ENCODE data around the gene CRAMP1. TPM values are rescaled to one million over a fixed set of nuclear protein-coding genes. Genes with fewer than 3 reads are reported as not detected.
"Not testable (repeated sequence)": the region's sequence is repeated elsewhere in the genome, so short reads cannot be mapped to it uniquely, and the experiment has no call there.

CRAMP1 gene
- total RNA-seq, 1 experiment from 2014 or later: 5.9 TPM

DNA sequence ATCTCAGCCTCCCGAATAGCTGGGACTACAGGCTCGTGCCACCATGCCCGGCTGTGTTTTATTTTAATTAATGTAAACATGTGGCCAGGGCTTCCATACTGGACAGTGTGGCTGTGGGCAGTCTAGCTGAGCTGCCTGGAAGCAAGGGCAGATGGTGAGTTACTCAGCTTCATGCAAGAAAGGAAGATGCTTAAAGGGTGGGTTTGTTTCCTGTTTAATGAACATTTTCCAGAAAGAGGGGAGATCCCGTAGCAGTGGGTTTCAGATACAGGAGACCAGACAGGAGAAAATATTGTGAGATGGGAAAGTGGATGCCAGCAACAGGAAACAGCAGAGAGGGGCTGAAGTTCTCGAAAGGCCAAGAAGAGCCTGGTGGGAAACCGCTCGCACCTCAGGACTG is 101.2 kb downstream of the CRAMP1 start:
- no peak for DNase-seq (ENCODE audit: low read depth)

DNA sequence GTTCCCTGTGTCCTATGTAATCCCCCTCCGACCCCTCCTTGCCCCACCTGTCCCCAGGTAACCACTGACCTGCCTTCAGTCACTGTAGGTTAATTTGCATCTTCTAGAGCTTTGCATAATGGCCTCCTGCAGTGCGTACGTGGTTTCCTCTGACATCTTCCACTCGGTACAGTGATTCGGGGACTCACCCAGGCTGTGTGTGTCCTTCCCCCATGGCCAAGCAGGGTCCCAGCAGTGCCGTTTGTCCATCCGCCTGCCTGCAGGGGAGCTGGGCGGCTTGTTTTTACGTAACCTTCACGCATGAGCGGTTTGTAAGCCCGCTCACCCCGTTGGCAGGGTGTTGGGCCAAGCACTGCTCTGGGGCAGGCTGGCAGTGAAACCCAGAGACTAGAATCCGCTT is 101.8 kb downstream of the CRAMP1 start:
- DNase-seq (ENCODE audit: low read depth): no peak

DNA sequence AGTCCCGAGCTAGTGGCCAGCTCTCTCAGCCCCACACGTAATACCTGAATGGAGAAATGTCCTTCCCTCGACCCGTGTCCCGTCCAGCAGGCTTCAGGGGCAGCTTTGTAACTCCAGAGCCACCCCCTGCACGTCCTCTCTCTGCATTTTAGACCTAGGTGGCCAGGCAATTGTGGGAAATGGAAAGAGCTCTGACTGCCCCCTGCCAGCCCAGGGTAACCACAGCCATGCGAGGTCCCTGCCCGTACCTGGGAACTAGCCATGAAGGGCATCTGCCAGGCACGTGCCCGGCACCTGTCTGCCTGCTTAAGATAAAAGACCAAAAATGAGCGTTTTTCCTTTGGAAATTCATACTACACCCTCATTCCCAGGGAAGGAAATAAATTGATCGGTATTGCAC is 103.1 kb downstream of the CRAMP1 start:
- DNase-seq (ENCODE audit: low read depth): no peak

DNA sequence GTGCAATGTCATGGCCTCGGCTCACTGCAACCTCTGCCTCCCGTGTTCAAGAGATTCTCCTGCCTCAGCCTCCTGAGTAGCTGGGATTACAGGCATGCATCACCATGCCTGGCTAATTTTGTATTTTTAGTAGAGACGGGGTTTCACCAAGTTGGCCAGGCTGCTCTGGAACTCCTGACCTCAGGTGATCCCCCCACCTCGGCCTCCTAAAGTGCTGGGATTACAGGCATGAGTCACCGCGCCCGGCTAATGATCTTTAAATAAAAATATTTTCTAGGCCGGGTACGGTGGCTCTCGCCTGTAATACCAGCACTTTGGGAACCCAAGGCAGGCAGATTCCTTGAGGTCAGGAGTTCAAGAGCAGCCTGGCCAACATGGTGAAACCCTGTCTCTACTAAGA is 106.1 kb downstream of the CRAMP1 start:
- DNase-seq (ENCODE audit: low read depth): peak; percentile 46

DNA sequence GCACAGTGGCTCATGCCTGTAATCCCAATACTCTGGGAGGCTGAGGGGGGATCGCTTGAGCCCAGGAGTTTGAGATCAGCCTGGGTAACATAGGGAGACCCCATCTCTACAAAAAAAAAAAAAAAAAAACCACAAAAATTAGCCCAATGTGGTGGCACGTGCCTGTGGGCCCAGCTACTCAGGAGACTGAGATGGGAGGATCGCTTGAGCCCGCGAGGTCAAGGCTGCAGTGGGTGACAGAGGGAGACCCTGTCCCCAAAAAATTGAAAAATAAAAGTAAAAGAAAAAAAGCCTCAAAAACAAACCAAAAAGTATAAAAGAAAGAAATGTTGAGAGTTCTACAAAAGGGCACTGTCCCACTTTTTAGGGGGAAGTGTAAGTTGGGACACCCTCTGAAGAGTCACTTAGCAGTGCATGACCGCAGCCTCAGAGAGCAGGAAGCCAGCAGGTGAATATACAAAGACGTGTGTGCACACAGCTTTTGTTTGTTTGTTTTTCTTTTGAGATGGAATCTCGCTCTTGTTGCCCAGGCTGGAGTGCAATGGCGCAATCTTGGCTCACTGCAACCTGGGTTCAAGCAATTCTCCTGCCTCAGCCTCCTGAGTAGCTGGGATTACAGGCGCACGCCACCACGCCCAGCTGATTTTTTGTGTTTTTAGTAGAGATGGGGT is 107.5 kb downstream of the CRAMP1 start:
- not testable (repeated sequence) for DNase-seq (ENCODE audit: low read depth)

DNA sequence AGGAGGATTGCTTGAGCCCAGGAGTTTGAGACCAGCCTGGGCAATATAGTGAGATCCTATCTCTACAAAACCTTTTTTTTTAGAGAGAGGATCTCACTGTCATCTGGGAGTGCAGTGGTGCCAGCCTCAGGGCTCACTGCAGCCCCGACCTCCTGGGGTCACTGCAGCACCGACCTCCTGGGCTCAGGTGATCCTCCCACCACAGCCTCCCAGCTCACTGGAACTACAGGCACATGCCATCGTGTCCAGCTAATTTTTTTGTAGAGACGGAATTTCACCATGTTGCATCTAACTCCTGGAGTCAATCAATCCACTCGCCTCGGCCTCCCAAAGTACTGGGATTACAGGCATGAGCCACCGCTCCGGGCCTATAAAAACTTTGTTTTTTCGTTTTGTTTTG is 109.2 kb downstream of the CRAMP1 start:
- DNase-seq (ENCODE audit: low read depth): no peak

DNA sequence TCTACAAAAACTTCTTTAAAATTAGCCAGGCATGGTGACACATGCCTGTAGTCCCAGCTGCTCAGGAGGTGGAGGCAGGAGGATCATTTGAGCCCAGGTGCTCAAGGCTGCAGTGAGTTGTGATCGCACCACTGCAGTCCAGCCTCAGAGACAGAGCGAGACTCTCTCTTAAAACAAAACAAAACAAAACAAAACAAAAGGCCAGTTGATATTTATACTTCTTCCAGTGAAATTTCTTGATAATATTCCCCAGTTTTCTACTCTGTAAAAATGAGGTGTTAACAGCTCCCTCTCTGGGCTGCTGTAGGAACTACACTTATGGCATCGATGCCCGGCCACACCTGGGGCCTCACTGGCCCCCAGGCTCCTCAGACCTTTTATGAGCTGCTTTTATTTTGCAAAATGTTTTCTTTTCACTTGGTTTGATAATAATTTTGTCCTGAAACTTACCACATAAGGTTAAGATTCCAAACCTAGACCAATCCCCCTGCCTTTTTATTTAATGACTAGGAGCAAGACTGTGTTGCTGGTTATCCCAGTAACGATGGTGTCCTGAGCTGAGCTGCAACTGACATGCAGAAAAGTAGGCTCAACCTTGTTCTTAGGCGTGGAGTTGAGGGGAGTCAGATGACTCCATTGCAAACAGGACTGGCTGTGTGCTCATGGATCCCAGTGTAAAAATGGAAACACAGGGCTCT is 111.4 kb downstream of the CRAMP1 start:
- DNase-seq (ENCODE audit: low read depth): peak; percentile 51

DNA sequence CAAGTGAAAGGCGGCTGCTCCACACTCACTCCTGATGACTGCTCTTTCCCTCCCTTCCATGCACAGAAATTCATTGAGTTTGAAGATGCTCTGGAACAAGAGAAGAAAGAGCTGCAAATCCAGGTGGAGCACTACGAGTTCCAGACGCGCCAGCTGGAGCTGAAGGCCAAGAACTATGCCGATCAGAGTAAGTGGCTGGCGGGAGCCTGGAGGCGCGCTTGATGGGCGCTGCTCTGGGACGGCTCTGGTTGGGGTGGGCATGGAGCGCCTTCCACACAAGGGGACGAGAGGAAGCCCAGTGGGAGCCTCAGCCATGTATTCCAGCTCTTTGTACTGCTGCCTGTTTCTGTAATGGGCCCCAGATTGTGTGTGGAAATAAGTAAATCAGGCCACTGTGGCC is 112.3 kb downstream of the CRAMP1 start:
- no peak for DNase-seq (ENCODE audit: low read depth)

DNA sequence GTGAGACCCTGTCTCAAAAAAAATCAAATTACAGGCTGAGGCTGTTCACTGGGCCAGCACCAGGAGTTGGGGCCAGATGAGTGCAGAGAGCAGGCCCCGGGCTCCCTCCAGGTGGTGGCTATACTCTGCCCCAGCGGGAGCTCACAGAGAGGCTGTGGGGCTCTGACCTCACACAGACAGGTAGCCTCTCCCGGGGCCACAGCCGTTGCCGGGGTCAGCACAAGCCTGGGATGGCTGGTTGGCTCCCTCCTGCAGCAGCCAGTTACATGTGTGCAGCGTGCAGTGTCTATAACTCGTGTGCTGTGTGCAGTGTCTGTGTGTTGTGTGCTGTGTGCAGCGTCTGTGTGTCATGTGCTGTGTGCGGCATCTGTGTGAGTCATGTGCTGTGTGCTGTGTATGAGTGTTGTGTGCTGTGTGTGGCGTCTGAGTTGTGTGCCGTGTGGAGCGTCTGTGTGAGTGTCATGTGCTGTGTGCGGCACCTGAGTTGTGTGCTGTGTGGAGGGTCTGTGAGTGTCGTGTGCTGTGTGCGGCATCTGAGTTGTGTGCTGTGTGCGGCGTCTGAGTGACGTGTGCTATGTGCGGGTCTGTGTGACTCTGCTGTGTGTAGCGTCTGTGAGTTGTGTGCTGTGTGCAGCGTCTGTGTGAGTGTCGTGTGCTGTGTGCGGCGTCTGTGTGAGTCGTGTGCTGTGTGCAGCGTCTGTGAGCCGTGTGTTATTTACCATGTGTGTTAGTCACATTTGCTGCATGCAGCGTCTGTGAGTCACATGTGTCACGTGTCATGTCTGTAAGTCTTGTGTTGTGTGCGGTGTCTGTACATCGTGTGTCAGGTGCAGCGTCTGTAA is 114.7 kb downstream of the CRAMP1 start:
- DNase-seq (ENCODE audit: low read depth): no peak

Other genes starting within 250 kb of the CRAMP1 start
- 6.5 and 13.0 TPM in 2 replicates for gene UNKL, start 197.7 kb upstream of the CRAMP1 start, total RNA-seq (2014; rRNA removed; shearing (Covaris generic))
- gene UQCC4, start 191.6 kb upstream of the CRAMP1 start, total RNA-seq (2014; rRNA removed; shearing (Covaris generic)): 21.8 and 23.4 TPM in 2 replicates
- gene PERCC1, start 181.3 kb upstream of the CRAMP1 start, total RNA-seq (2014; rRNA removed; shearing (Covaris generic)): not detected in 2 replicates
- gene CCDC154, start 167.8 kb upstream of the CRAMP1 start, total RNA-seq (2014; rRNA removed; shearing (Covaris generic)): 0.05 TPM in 1 of 2 replicates, not detected in the other
- gene CLCN7, start 137.3 kb upstream of the CRAMP1 start, total RNA-seq (2014; rRNA removed; shearing (Covaris generic)): 44.0 and 84.0 TPM in 2 replicates
- not detected in 2 replicates for gene PTX4, start 123.4 kb upstream of the CRAMP1 start, total RNA-seq (2014; rRNA removed; shearing (Covaris generic))
- gene TELO2, start 119.0 kb upstream of the CRAMP1 start, total RNA-seq (2014; rRNA removed; shearing (Covaris generic)): 15.1 and 16.6 TPM in 2 replicates
- not detected in 2 replicates for gene TMEM204, start 78.7 kb upstream of the CRAMP1 start, total RNA-seq (2014; rRNA removed; shearing (Covaris generic))
- 11.2 and 11.7 TPM in 2 replicates for gene IFT140, start 288 bp upstream of the CRAMP1 start, total RNA-seq (2014; rRNA removed; shearing (Covaris generic))
- gene JPT2, start 65.9 kb downstream of the CRAMP1 start, total RNA-seq (2014; rRNA removed; shearing (Covaris generic)): 126 and 168 TPM in 2 replicates
- 7.1 and 9.4 TPM in 2 replicates for gene MAPK8IP3, start 93.8 kb downstream of the CRAMP1 start, total RNA-seq (2014; rRNA removed; shearing (Covaris generic))
- gene NME3, start 159.2 kb downstream of the CRAMP1 start, total RNA-seq (2014; rRNA removed; shearing (Covaris generic)): not detected in 2 replicates
- gene EME2, start 160.4 kb downstream of the CRAMP1 start, total RNA-seq (2014; rRNA removed; shearing (Covaris generic)): 0.76 and 2.2 TPM in 2 replicates
- gene MRPS34, start 160.8 kb downstream of the CRAMP1 start, total RNA-seq (2014; rRNA removed; shearing (Covaris generic)): 115 and 133 TPM in 2 replicates
- 25.9 and 29.8 TPM in 2 replicates for gene SPSB3, start 170.2 kb downstream of the CRAMP1 start, total RNA-seq (2014; rRNA removed; shearing (Covaris generic))
- gene NUBP2, start 170.6 kb downstream of the CRAMP1 start, total RNA-seq (2014; rRNA removed; shearing (Covaris generic)): 53.7 and 86.4 TPM in 2 replicates
- 0.07 TPM in 1 of 2 replicates, not detected in the other for gene IGFALS, start 181.3 kb downstream of the CRAMP1 start, total RNA-seq (2014; rRNA removed; shearing (Covaris generic))
- gene HAGH, start 214.5 kb downstream of the CRAMP1 start, total RNA-seq (2014; rRNA removed; shearing (Covaris generic)): 75.7 and 92.6 TPM in 2 replicates
- 53.8 and 64.0 TPM in 2 replicates for gene FAHD1, start 214.8 kb downstream of the CRAMP1 start, total RNA-seq (2014; rRNA removed; shearing (Covaris generic))

All from M059J (cell line).